SH-SY5Y (cell line): ENCODE data around the gene ST3GAL4.

Source experiments
- GATA2 ChIP-seq: IDR thresholded peaks from 2 replicates; pipeline ENCODE4 v1.6.1; 2011; ENCODE audit warnings: mild to moderate bottlenecking, low read depth, low read length
- GATA3 ChIP-seq: IDR thresholded peaks from 2 replicates; pipeline ENCODE4 v1.6.1; 2011; ENCODE audit warnings: low read depth, mild to moderate bottlenecking, low read length, moderate library complexity

- TF ChIP-seq GATA3 (no peak), GATA2 (no peak)
These were observed 32.4 kb downstream of the ST3GAL4 start for GRCh38 chr11:126387857-126388256.
